Right ventricle myocardium superior (tissue), 1 donor: Measurements from ENCODE around the gene TMED7. TPM values are rescaled to one million over a fixed set of nuclear protein-coding genes. Genes with fewer than 3 reads are reported as not detected.
"Not testable (repeated sequence)": the region's sequence is repeated elsewhere in the genome, so short reads cannot be mapped to it uniquely, and the experiment has no call there.

Experiments used
- ATAC-seq: fragments of 200-7000 bp; cut with Tn5 transposase; one replicate; pipeline ENCODE4 v1.9.1; 2020; ENCODE audit warnings: mild to moderate bottlenecking; ENCODE audit not compliant: poor library complexity
- DNase-seq: peaks from one replicate; pipeline ENCODE4 v3.0.0-alpha.2; 2020
- intact Hi-C: fragments of 100-400 bp; cut with DNase I; formaldehyde crosslinking; loops from one replicate; pipeline ENCODE4 v1.11.2; 2022
- long read RNA-seq: library from polyadenylated mRNA; unstranded; transcript quantifications from one replicate; pipeline ENCODE4 v2.0.0, GENCODE V29; 2021
- total RNA-seq: library from RNA; stranded (reverse); fragmentation: NEBNext Ultra II Directional; extraction: Animal tissue kit (Norgen Biotek cat#: 25700); gene quantifications from one replicate; pipeline ENCODE4 v1.2.1, GENCODE V29; 2021
- donor health status: DM: no; HTN: yes; CAD: no; lungs with severe emphysema.

Gene TMED7
- total RNA-seq = 59.9 TPM
- long read RNA-seq, transcript TMED7-201 (3 exons, 3,757 nt) = major isoform, 164 of 167 reads
- long read RNA-seq, partial matches to known transcripts = 3 of 167 reads
- long read RNA-seq, other reads (novel, unspliced or antisense) = 0 of 167 reads

- peak; percentile 100 for DNase-seq
- ATAC-seq = peak; percentile 99
- intact Hi-C loops = no loop called here
Measured at GRCh38 chr5:115625579-115626444, at the start of gene TMED7. Gene TMED7 (minus strand): TSS chr5:115626036. CDS start chr5:115625792, 244 bp downstream.

GRCh38 chr5:115674782-115675181, 48.9 kb upstream of the TMED7 start:
- ATAC-seq, DNase-seq, intact Hi-C loops: not testable (repeated sequence)

- ATAC-seq = no peak
- intact Hi-C loops = no loop called here
- DNase-seq = no peak
Measured at GRCh38 chr5:115673596-115673995, 47.8 kb upstream of the TMED7 start.

- intact Hi-C loops = no loop called here
- no peak for DNase-seq
- no peak for ATAC-seq
Measured at GRCh38 chr5:115671939-115672338, 46.1 kb upstream of the TMED7 start.

- ATAC-seq = no peak
- no peak for DNase-seq
- intact Hi-C loops = no loop called here
Measured at GRCh38 chr5:115666023-115666422, 40.2 kb upstream of the TMED7 start.

- DNase-seq = no peak
- intact Hi-C loops = no loop called here
- no peak for ATAC-seq
Measured at GRCh38 chr5:115661563-115661962, 35.7 kb upstream of the TMED7 start.

- DNase-seq (no peak), ATAC-seq (no peak)
- intact Hi-C loops = no loop called here
Measured at GRCh38 chr5:115661101-115661500, 35.3 kb upstream of the TMED7 start.

GRCh38 chr5:115657881-115658233, 32.0 kb upstream of the TMED7 start:
- ATAC-seq (no peak), DNase-seq (no peak)
- intact Hi-C loops = no loop called here

GRCh38 chr5:115657125-115657880, 31.5 kb upstream of the TMED7 start:
- intact Hi-C loops = no loop called here
- DNase-seq = no peak
- ATAC-seq = no peak

- no peak for ATAC-seq
- intact Hi-C loops = no loop called here
- DNase-seq = no peak
Measured at GRCh38 chr5:115656404-115656803, 30.6 kb upstream of the TMED7 start.

GRCh38 chr5:115655994-115656393, 30.2 kb upstream of the TMED7 start:
- DNase-seq (no peak), ATAC-seq (no peak)
- intact Hi-C loops = no loop called here

GRCh38 chr5:115649541-115649940, 23.7 kb upstream of the TMED7 start:
- DNase-seq (no peak), ATAC-seq (no peak)
- intact Hi-C loops = no loop called here

GRCh38 chr5:115648056-115648455, 22.2 kb upstream of the TMED7 start:
- ATAC-seq (no peak), DNase-seq (no peak)
- intact Hi-C loops = no loop called here

GRCh38 chr5:115645386-115645785, 19.6 kb upstream of the TMED7 start:
- intact Hi-C loops = not testable (repeated sequence)

GRCh38 chr5:115644046-115644445, 18.2 kb upstream of the TMED7 start:
- intact Hi-C loops = no loop called here
- ATAC-seq = no peak
- no peak for DNase-seq

More at GRCh38 chr5:115645386-115645785, 19.6 kb upstream of the TMED7 start:
- not testable (repeated sequence) for ATAC-seq, DNase-seq

GRCh38 chr5:115641948-115642347, 16.1 kb upstream of the TMED7 start:
- no peak for DNase-seq
- intact Hi-C loops = no loop called here
- ATAC-seq = no peak

GRCh38 chr5:115640274-115640673, 14.4 kb upstream of the TMED7 start:
- intact Hi-C loops = no loop called here
- no peak for ATAC-seq
- no peak for DNase-seq

- DNase-seq (no peak), ATAC-seq (no peak)
- intact Hi-C loops = no loop called here
Measured at GRCh38 chr5:115639377-115639776, 13.5 kb upstream of the TMED7 start.

GRCh38 chr5:115637507-115637906, 11.7 kb upstream of the TMED7 start:
- DNase-seq (no peak), ATAC-seq (no peak)
- intact Hi-C loops = no loop called here

- ATAC-seq (no peak), DNase-seq (no peak)
- intact Hi-C loops = no loop called here
Measured at GRCh38 chr5:115636008-115636407, 10.2 kb upstream of the TMED7 start.
